HL-60 (cell line): ENCODE data around the gene TGFB1.

ENCODE experiments used
- DNase-seq, 2 experiments: peaks; one replicate each; pipeline ENCODE4 v3.0.0-alpha.2; 2010 to 2020; ENCODE audit warnings: low read depth in 1 of 2, low spot score in 1 of 2
- H3K27ac ChIP-seq: fragments of 250-450 bp; sonication (Bioruptor Pico); replicated peaks from 2 replicates; pipeline ENCODE4 v1.5.1; 2020; ENCODE audit warnings: mild to moderate bottlenecking, moderate library complexity
- H3K27me3 ChIP-seq: fragments of 250-450 bp; sonication (Bioruptor Pico); 2 replicates; pipeline ENCODE4 v1.5.1; 2021; ENCODE audit warnings: mild to moderate bottlenecking, moderate library complexity; ENCODE audit not compliant: insufficient read depth, poor library complexity, severe bottlenecking
- H3K4me3 ChIP-seq: replicated peaks from 2 replicates; pipeline ENCODE4 v1.5.1; 2011; ENCODE audit warnings: mild to moderate bottlenecking, control low read depth, low read length; ENCODE audit not compliant: insufficient read depth
- CTCF ChIP-seq: IDR thresholded peaks from one replicate; pipeline ENCODE4 v1.5.1; 2011; ENCODE audit warnings: low read length, control low read depth, inconsistent platforms; ENCODE audit not compliant: insufficient read depth
- GABPA ChIP-seq: IDR thresholded peaks from 2 replicates; pipeline ENCODE4 v1.6.1; 2012; ENCODE audit warnings: low read depth
- POLR2AphosphoS5 ChIP-seq: IDR thresholded peaks from 2 replicates; pipeline ENCODE4 v1.6.1; 2012; ENCODE audit warnings: low read depth
- REST ChIP-seq: IDR thresholded peaks from 2 replicates; pipeline ENCODE4 v1.6.1; 2012; ENCODE audit warnings: low read depth; ENCODE audit not compliant: insufficient replicate concordance
- SPI1 ChIP-seq: IDR thresholded peaks from 2 replicates; pipeline ENCODE4 v1.6.1; 2012; ENCODE audit warnings: low read depth, mild to moderate bottlenecking, borderline replicate concordance

The TGFB1 gene

GRCh38 chr19:41305927-41306793 lies 47.6 kb downstream of the TGFB1 start:
- DNase-seq = no peak
- H3K27ac ChIP-seq = peak overlapping the region; percentile 64
- H3K27me3 ChIP-seq = no peaks in the 10 kb centered on the region
- H3K4me3 ChIP-seq = no peak overlapping the region
- TF ChIP-seq POLR2AphosphoS5 (no peak), SPI1 (no peak), REST (peak; percentile 81), GABPA (no peak)

- TF ChIP-seq POLR2AphosphoS5 (no peak), CTCF (no peak), SPI1 (no peak), GABPA (no peak), REST (no peak)
- no peak overlapping the region for H3K27ac ChIP-seq
- no peak for DNase-seq
- no peak overlapping the region for H3K4me3 ChIP-seq
- H3K27me3 ChIP-seq = no peaks in the 10 kb centered on the region
Measured at GRCh38 chr19:41304706-41305483, 48.8 kb downstream of the TGFB1 start.

- TF ChIP-seq SPI1 = no peak
- no peak for TF ChIP-seq REST
- TF ChIP-seq GABPA = no peak
- TF ChIP-seq POLR2AphosphoS5 = no peak
- TF ChIP-seq CTCF = no peak
- no peaks in the 10 kb centered on the region for H3K27me3 ChIP-seq
- no peak overlapping the region for H3K27ac ChIP-seq
- no peak overlapping the region for H3K4me3 ChIP-seq
- DNase-seq = no peak
Measured at GRCh38 chr19:41303954-41304353, 49.8 kb downstream of the TGFB1 start.
